GM21381 (cell line): ENCODE results near the gene GRK6.

Experiments
- ATAC-seq: cut with Tn5 transposase; IDR thresholded peaks from one replicate; pipeline ENCODE4 v1.9.1; 2021; ENCODE audit warnings: mild to moderate bottlenecking, moderate library complexity; ENCODE audit not compliant: unreplicated experiment

GRK6 gene

GRCh38 chr5:177452688-177453638, 26.5 kb downstream of the GRK6 start:
- no peak for ATAC-seq

GRCh38 chr5:177453852-177454396, 27.4 kb downstream of the GRK6 start:
- peak; percentile 1 for ATAC-seq

- peak; percentile 51 for ATAC-seq
Observed at GRCh38 chr5:177454397-177455035, 28.0 kb downstream of the GRK6 start.

- peak; percentile 46 for ATAC-seq
Observed at GRCh38 chr5:177455036-177455660, 28.7 kb downstream of the GRK6 start.

- peak; percentile 15 for ATAC-seq
Observed at GRCh38 chr5:177455661-177456590, 29.4 kb downstream of the GRK6 start.

GRCh38 chr5:177456591-177456964, 30.1 kb downstream of the GRK6 start:
- ATAC-seq: no peak

GRCh38 chr5:177456976-177457851, 30.7 kb downstream of the GRK6 start:
- peak; percentile 16 for ATAC-seq

GRCh38 chr5:177457852-177458681, 31.6 kb downstream of the GRK6 start:
- no peak for ATAC-seq

- no peak for ATAC-seq
Observed at GRCh38 chr5:177458912-177459350, 32.5 kb downstream of the GRK6 start.

- ATAC-seq: no peak
Observed at GRCh38 chr5:177459357-177459756, 32.9 kb downstream of the GRK6 start.

- ATAC-seq: no peak
Observed at GRCh38 chr5:177459819-177460628, 33.5 kb downstream of the GRK6 start.

- no peak for ATAC-seq
Observed at GRCh38 chr5:177462021-177462670, 35.7 kb downstream of the GRK6 start.

- ATAC-seq: no peak
Observed at GRCh38 chr5:177465044-177465443, 38.6 kb downstream of the GRK6 start.

- no peak for ATAC-seq
Observed at GRCh38 chr5:177466861-177467260, 40.4 kb downstream of the GRK6 start.

- no peak for ATAC-seq
Observed at GRCh38 chr5:177467436-177467835, 41.0 kb downstream of the GRK6 start.

- ATAC-seq: no peak
Observed at GRCh38 chr5:177468329-177468684, 41.8 kb downstream of the GRK6 start.
